CD4-positive, alpha-beta T cell treated with Interleukin-2 at 100 ng/mL for 4 hours (primary cell): Measurements from ENCODE around the gene CAB39L.

Experiments
- DNase-seq: peaks from one replicate; pipeline ENCODE4 v3.0.0-alpha.2; 2020; ENCODE audit warnings: low spot score

CAB39L gene

DNA sequence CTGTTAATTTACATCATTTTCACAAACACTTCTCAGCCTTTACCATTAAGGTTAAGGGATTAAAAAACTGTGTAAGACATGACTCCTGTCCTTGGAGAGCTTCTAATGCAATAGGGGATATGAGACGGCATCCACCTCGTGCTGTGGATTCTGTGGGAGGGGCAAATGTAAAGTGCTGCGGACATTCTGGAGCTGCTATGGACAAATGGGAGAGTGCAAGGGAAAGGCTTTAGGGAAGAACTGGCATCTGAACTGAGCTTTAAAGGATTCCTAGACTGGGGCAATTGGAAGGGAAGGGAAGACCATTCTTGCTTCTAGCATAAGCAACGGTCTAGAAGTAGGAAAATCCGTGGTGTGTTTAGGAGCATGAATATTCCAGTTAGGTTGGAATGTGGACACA lies 164.8 kb downstream of the CAB39L start:
- no peak for DNase-seq

DNA sequence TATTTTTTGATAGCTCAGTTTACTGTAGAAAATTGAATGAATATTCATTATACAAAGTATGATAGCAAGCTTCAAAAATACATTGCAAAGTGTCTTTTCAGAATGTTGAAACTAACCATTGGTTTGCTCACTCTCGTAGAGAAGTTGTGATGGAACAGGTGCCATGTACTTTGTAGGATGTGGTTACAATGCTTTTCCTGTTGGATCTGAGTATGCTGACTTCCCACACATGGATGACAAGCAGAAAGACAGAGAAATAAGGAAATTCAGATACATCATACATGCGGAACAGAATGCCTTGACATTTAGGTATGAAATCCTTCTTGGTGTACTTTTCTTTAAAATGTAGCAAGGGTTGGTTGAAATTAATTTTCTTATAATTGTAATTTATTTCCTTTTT lies 165.7 kb downstream of the CAB39L start:
- DNase-seq = no peak

DNA sequence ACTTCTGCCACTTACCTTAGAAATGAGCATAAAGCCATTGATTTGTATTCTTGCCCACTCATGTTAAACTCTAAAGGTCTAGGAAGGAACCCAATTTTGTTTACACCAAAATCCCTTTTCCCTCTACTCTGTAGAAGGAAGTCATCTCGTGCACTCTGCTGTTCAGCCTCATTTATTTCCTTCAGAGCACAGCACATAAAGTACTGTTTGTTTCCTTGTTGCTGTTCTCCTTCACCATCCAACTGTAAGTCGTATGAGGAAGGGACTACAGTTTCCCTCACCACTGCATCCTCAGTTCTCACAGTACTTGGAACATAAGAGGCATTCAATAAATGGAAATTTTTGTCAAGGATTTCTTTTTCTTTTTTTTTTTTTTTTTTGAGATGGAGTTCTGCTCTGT lies 171.6 kb downstream of the CAB39L start:
- no peak for DNase-seq

DNA sequence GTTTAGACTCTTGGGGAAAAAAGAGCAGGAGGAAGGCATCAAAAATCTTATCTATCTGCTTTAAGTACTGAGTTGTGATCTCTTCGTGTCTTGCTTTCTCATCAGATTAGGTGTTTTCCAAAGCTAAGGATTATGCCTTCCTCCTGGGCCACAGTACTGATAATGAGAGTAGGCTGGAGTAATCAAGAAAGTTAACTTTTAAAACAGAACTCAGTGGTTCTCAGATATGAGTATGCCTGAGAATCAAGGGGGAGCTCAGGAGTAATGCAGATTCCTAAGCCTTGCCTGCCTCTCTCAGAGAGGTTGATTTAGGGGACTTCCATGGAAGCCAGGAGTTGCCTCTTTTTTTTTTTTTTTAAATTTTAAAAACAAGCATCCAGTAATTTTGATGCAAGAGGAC lies 172.6 kb downstream of the CAB39L start:
- DNase-seq = no peak

DNA sequence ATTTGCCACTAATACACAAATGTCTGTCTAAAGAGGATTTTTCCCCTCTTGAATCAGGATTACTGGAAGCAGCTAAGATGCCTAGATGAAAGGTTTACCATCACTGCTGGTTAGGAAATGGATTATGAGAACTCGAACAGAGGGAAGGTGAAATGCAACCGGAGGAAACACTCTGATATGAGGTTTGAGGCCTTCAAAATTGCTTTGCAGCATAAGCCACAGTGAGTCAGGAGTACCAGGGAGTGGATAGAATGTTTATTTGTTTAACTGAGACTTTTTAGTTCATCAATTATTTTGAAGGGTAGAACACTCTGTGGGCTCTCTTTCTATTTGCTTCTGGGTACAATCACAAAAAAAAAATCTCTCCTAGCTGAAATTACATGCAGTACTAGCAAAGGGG lies 178.0 kb downstream of the CAB39L start:
- no peak for DNase-seq

DNA sequence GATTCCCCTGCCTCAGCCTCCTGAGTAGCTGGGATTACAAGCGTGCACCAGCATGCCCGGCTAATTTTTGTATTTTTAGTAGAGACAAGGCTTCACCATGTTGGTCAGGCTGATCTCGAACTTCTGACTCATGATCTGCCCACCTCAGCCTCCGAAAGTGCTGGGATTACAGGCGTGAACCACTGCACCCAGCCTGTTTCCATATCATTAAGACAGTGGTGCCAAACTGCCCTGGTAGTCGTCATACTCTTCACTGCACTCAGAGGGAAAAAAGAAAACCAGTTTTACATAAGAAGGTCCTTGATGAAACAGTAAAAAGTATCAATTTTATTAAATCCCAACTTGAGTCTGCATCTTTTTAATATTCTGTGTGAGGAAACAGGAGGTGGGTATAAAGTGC lies 181.2 kb downstream of the CAB39L start:
- DNase-seq = no peak

DNA sequence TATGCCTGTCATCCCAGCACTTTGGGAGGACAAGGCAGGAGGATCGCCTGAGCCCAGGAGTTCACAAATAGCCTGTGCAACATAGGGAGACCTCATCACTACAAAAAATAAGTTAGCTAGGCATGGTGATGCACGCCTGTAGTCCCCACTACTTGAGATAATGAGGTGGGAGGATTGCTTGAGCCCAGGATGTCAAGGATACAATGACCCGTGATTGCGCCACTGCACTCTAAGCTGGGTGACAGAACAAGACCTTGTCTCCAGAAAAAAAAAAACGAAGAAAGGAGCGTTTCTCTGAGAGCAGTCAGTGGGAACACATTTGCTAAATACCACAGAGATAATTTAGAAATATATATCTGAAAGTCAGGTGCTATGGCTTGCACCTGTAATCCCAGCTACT lies 184.3 kb downstream of the CAB39L start:
- DNase-seq = no peak
